GM23338 (cell line): Measurements from ENCODE around the gene MACF1. TPM values are rescaled to one million over a fixed set of nuclear protein-coding genes. Genes with fewer than 3 reads are reported as not detected.

ENCODE experiments used
- CREB1 ChIP-seq: fragments of 250-450 bp; sonication (Bioruptor Pico); IDR thresholded peaks from 2 replicates; pipeline ENCODE4 v1.5.0; 2020; ENCODE audit warnings: low read depth, mild to moderate bottlenecking, moderate library complexity
- CTCF ChIP-seq, 2 experiments: fragments of 200-600 bp in 1 of 2; sonication (generic) in 1 of 2; conservative IDR thresholded peaks; 2 replicates each; pipeline versions ENCODE4 v1.5.1 to v1.6.1; 2016 to 2017; ENCODE audit warnings: antibody characterized with exemption in 2 of 2, low read depth in 2 of 2, mild to moderate bottlenecking in 2 of 2, moderate library complexity in 1 of 2
- NANOG ChIP-seq: IDR thresholded peaks from 2 replicates; pipeline ENCODE4 v1.6.1; 2016; ENCODE audit warnings: antibody characterized with exemption, borderline replicate concordance
- POLR2AphosphoS5 ChIP-seq: IDR thresholded peaks from 2 replicates; pipeline ENCODE4 v1.6.1; 2016; ENCODE audit warnings: antibody characterized with exemption, low read depth
- REST ChIP-seq: IDR thresholded peaks from one replicate; pipeline ENCODE4 v1.6.1; 2018; ENCODE audit warnings: antibody characterized with exemption; ENCODE audit not compliant: unreplicated experiment
- ZNF331 ChIP-seq: fragments of 250-450 bp; sonication (Bioruptor Pico); IDR thresholded peaks from 2 replicates; pipeline ENCODE4 v1.5.0; 2020; ENCODE audit warnings: low read depth, mild to moderate bottlenecking, moderate library complexity
- ZNF462 ChIP-seq: fragments of 250-450 bp; sonication (Bioruptor Pico); IDR thresholded peaks from 2 replicates; pipeline ENCODE4 v1.5.0; 2020; ENCODE audit warnings: mild to moderate bottlenecking, moderate library complexity
- polyA plus RNA-seq: library from polyadenylated mRNA; unstranded; fragments of >200 nt; fragmentation: Nextera tagmentation; extraction: Ambion mirVana; gene quantifications from 2 replicates; pipeline ENCODE4 v1.2.1, GENCODE V29; 2016
- total RNA-seq: library from RNA; depleted of rRNA; stranded (reverse); fragments of >200 nt; shearing (Covaris generic); gene quantifications from 2 replicates; pipeline ENCODE4 v1.2.3, GENCODE V29; 2014

The MACF1 gene
- total and polyA plus RNA-seq, 2 experiments from 2014 or later: 104 to 399 TPM

GRCh38 chr1:39478126-39478915 lies 273.8 kb downstream of the MACF1 start (continued):
- TF ChIP-seq ZNF462 (CRISPR knock-in tag) (no peak), CREB1 (CRISPR knock-in tag) (no peak), NANOG (no peak), ZNF331 (CRISPR knock-in tag) (no peak), POLR2AphosphoS5 (no peak), CTCF (conservative IDR thresholded peaks at IDR 0.05; ENCODE audit: low read depth in 2 of 2) (no peak), REST (no peak)
